ENCODE results near the gene ADCK1. TPM values are rescaled to one million over a fixed set of nuclear protein-coding genes. Genes with fewer than 3 reads are reported as not detected.

The ADCK1 gene
- polyA plus RNA-seq, 1 experiment, result 4.8 TPM

GRCh38 chr14:77843651-77844050, 43.7 kb downstream of the ADCK1 start:
- Histone ChIP-seq H3K9me3 (ENCODE audit: control insufficient read depth, insufficient read depth, low read length) (no peaks in the 10 kb centered on the region), H3K27me3 (ENCODE audit: control insufficient read depth, insufficient read depth, low read length) (no peaks in the 10 kb centered on the region), H3K4me3 (ENCODE audit: low read depth, low read length) (no peak overlapping the region), H3K27ac (ENCODE audit: low read depth, low read length) (no peak overlapping the region)
- ChIA-PET POLR2A (no interaction called here), CTCF (interaction anchor here (1.6 kb wide), 1 partner anchor 18 kb away, joined by 5 read pairs; no protein-coding TSS in a partner anchor)
- no peak for DNase-seq (ENCODE audit: low read depth, low spot score)
- TF ChIP-seq, protein P1, sequence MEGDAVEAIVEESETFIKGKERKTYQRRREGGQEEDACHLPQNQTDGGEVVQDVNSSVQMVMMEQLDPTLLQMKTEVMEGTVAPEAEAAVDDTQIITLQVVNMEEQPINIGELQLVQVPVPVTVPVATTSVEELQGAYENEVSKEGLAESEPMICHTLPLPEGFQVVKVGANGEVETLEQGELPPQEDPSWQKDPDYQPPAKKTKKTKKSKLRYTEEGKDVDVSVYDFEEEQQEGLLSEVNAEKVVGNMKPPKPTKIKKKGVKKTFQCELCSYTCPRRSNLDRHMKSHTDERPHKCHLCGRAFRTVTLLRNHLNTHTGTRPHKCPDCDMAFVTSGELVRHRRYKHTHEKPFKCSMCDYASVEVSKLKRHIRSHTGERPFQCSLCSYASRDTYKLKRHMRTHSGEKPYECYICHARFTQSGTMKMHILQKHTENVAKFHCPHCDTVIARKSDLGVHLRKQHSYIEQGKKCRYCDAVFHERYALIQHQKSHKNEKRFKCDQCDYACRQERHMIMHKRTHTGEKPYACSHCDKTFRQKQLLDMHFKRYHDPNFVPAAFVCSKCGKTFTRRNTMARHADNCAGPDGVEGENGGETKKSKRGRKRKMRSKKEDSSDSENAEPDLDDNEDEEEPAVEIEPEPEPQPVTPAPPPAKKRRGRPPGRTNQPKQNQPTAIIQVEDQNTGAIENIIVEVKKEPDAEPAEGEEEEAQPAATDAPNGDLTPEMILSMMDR (IDR thresholded peaks at IDR 0.05; ENCODE audit: low read depth, low read length), result no peak

GRCh38 chr14:77844802-77845201, 44.9 kb downstream of the ADCK1 start:
- ChIA-PET CTCF (interaction anchor here (1.6 kb wide), 1 partner anchor 16 kb away, joined by 5 read pairs; no protein-coding TSS in a partner anchor), POLR2A (no interaction called here)
- TF ChIP-seq, protein P1 (IDR thresholded peaks at IDR 0.05; ENCODE audit: low read depth, low read length), result no peak
- H3K27ac ChIP-seq (ENCODE audit: low read depth, low read length), result no peak overlapping the region
- no peaks in the 10 kb centered on the region for H3K27me3 ChIP-seq (ENCODE audit: control insufficient read depth, insufficient read depth, low read length)
- no peak overlapping the region for H3K4me3 ChIP-seq (ENCODE audit: low read depth, low read length)
- DNase-seq (ENCODE audit: low read depth, low spot score), result no peak
- no peaks in the 10 kb centered on the region for H3K9me3 ChIP-seq (ENCODE audit: control insufficient read depth, insufficient read depth, low read length)

GRCh38 chr14:77848031-77848430, 48.1 kb downstream of the ADCK1 start:
- POLR2A ChIA-PET, result no interaction called here
- Histone ChIP-seq H3K27me3 (ENCODE audit: control insufficient read depth, insufficient read depth, low read length) (no peaks in the 10 kb centered on the region), H3K9me3 (ENCODE audit: control insufficient read depth, insufficient read depth, low read length) (no peaks in the 10 kb centered on the region), H3K4me3 (ENCODE audit: low read depth, low read length) (no peak overlapping the region), H3K27ac (ENCODE audit: low read depth, low read length) (no peak overlapping the region)
- CTCF ChIA-PET, result interaction anchor here (0.6 to 2.6 kb wide), 2 partner anchors 14 to 152 kb away, joined by 4 to 9 read pairs; no protein-coding TSS in a partner anchor
- TF ChIP-seq, protein P1 (IDR thresholded peaks at IDR 0.05; ENCODE audit: low read depth, low read length), result no peak
- DNase-seq (ENCODE audit: low read depth, low spot score), result no peak

GRCh38 chr14:77849711-77850110, 49.8 kb downstream of the ADCK1 start:
- no peaks in the 10 kb centered on the region for H3K9me3 ChIP-seq (ENCODE audit: control insufficient read depth, insufficient read depth, low read length)
- DNase-seq (ENCODE audit: low read depth, low spot score), result no peak
- no peaks in the 10 kb centered on the region for H3K27me3 ChIP-seq (ENCODE audit: control insufficient read depth, insufficient read depth, low read length)
- TF ChIP-seq, protein P1 (IDR thresholded peaks at IDR 0.05; ENCODE audit: low read depth, low read length), result no peak
- H3K27ac ChIP-seq (ENCODE audit: low read depth, low read length), result no peak overlapping the region
- H3K4me3 ChIP-seq (ENCODE audit: low read depth, low read length), result no peak overlapping the region
- CTCF ChIA-PET, result interaction anchor here (1.1 kb wide), 1 partner anchor 13 kb away, joined by 4 read pairs; no protein-coding TSS in a partner anchor
- POLR2A ChIA-PET, result no interaction called here

DNA sequence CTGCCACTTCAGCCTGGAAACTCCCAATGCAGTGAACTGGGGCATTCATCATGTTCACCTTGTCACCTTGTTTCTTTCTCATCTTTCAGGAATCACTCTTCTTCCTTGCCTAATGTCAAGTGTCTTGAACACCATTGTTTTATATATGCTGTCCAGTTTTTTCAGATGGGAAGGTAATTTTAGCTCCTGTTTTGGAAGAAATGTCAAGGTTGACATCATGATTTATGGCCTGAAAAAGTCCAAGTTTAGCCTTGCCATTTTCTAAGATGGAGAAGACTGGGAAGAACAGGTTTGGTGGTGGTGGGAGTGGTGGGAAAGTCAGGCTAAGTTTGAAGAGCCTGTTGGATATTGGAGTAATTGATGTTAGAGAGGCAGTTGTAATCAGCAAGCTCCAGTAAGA, 54.0 kb downstream of the ADCK1 start:
- TF ChIP-seq, protein P1 (IDR thresholded peaks at IDR 0.05; ENCODE audit: low read depth, low read length), result no peak

More for the DNA sequence above, 54.0 kb downstream of the ADCK1 start:
- DNase-seq (ENCODE audit: low read depth, low spot score), result no peak
- no peaks in the 10 kb centered on the region for H3K9me3 ChIP-seq (ENCODE audit: control insufficient read depth, insufficient read depth, low read length)
- ChIA-PET POLR2A (no interaction called here), CTCF (interaction anchor here (1.4 to 1.9 kb wide), 2 partner anchors 8 to 10 kb away, joined by 4 to 13 read pairs; no protein-coding TSS in a partner anchor)
- H3K27ac ChIP-seq (ENCODE audit: low read depth, low read length), result no peak overlapping the region
- no peaks in the 10 kb centered on the region for H3K27me3 ChIP-seq (ENCODE audit: control insufficient read depth, insufficient read depth, low read length)
- no peak overlapping the region for H3K4me3 ChIP-seq (ENCODE audit: low read depth, low read length)

Data from AG04450 (cell line).